ENCODE results near the gene TRIM52.
"Not testable (repeated sequence)": the region's sequence is repeated elsewhere in the genome, so short reads cannot be mapped to it uniquely, and the experiment has no call there.

GRCh38 chr5:181209006-181209405, 51.9 kb downstream of the TRIM52 start:
- TF ChIP-seq CTCF, POLR2A (IDR thresholded peaks at IDR 0.05): not testable (repeated sequence)

Data from esophagus squamous epithelium (tissue), 4 donors.